Measurements from ENCODE around the gene ACTR3.

ACTR3 gene

DNA sequence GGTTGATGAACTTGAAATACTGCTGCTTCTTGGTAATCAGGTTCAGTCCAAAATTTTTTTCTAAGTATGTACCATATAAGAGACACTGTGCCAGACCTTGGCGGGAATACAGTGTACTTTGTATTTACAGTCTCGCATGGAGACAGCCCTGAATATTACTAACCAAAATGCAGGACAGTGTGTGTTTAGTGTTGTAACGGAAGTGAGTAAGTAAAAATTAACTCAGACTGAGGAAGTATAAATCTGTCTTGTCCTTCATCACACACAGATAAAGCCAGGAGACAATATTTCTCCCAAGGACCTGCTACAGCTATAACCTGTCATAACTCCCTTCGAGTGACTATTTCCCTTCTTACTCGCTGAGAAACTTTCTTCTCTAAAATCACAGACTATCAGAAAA, 76.9 kb downstream of the ACTR3 start:
- peak; percentile 24 for FAIRE-seq

- no peak for FAIRE-seq
These were observed 77.4 kb downstream of the ACTR3 start for GRCh38 chr2:113967272-113967671.

- no peak for FAIRE-seq
These were observed 82.9 kb downstream of the ACTR3 start for GRCh38 chr2:113972766-113973165.

GRCh38 chr2:113973810-113974209, 83.9 kb downstream of the ACTR3 start:
- no peak for FAIRE-seq

- no peak for FAIRE-seq
These were observed 84.8 kb downstream of the ACTR3 start for GRCh38 chr2:113974727-113975126.

DNA sequence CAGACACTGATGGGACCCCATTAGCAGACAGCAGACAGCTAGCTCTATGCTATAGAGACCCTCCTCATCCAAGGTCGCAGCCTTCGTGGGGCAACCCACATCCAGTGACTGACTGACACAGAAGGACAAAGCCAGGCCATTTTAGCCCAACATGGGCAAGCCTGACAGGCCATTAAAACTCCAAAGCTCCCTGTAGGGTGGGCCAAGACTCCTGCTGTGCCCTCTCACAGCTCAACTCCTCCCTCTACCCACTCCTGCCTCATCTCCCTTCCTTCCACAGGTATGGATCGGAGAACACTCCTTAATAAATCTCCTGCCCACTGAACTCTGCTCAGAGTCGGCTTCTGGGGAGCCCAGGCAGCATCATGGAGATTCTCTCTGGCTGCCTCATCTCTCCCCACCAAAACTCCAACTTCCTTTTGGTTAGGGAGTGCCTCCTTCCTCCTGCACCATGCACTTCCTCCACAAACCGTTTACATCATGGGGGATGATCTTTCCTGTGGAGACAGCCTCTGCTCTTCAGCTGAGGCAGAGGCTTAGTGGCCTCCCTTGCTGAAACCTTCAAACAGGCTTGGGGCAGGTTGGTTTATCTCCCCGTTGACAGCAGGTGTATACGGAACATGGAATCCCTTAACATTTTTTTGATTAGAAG, 86.5 kb downstream of the ACTR3 start:
- FAIRE-seq = no peak

- no peak for FAIRE-seq
These were observed 87.3 kb downstream of the ACTR3 start for GRCh38 chr2:113977060-113977659.

GRCh38 chr2:113977660-113978523, 88.0 kb downstream of the ACTR3 start:
- FAIRE-seq = peak; percentile 70

GRCh38 chr2:113978524-113979190, 88.8 kb downstream of the ACTR3 start:
- no peak for FAIRE-seq

DNA sequence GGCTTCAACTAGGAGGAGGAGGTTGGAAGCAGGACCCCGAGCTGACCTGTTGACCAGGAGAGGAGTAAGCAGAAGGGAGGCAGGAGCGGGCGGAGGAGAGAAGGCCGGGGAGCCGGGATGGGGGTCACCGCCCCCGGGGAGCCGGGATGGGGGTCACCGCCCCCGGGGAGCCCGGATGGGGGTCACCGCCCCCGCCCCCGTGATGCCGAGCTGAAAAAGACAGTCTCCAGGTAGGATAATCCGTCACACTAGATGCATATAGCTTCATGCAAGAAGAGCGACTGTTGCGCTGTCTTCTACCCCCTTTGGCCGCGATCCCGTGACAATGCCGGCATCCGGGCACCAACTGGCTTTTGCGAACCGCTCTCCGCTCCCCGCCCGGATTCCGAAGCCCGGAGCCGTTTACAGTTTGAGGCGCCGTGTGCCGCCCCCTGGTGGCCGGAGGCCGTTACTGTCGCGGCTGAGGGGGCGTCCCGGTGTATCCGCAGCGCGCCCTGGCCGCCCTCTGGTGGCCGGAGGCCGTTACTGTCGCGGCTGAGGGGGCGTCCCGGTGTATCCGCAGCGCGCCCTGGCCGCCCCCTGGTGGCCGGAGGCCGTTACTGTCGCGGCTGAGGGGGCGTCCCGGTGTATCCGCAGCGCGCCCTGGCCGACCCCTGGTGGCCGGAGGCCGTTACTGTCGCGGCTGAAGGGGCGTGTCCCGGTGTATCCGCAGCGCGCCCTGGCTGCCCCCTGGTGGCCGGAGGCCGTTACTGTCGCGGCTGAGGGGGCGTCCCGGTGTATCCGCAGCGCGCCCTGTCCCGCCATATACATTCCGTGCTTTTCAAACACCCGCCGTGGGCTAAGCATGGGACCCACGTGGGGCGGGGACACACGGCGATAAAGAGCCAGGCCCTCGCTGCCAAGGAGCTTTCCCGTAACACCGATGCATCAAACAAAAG, 89.6 kb downstream of the ACTR3 start:
- no peak for FAIRE-seq

GRCh38 chr2:113980946-113981345, 91.1 kb downstream of the ACTR3 start:
- FAIRE-seq = no peak

GRCh38 chr2:113981404-113982134, 91.7 kb downstream of the ACTR3 start:
- FAIRE-seq = no peak

DNA sequence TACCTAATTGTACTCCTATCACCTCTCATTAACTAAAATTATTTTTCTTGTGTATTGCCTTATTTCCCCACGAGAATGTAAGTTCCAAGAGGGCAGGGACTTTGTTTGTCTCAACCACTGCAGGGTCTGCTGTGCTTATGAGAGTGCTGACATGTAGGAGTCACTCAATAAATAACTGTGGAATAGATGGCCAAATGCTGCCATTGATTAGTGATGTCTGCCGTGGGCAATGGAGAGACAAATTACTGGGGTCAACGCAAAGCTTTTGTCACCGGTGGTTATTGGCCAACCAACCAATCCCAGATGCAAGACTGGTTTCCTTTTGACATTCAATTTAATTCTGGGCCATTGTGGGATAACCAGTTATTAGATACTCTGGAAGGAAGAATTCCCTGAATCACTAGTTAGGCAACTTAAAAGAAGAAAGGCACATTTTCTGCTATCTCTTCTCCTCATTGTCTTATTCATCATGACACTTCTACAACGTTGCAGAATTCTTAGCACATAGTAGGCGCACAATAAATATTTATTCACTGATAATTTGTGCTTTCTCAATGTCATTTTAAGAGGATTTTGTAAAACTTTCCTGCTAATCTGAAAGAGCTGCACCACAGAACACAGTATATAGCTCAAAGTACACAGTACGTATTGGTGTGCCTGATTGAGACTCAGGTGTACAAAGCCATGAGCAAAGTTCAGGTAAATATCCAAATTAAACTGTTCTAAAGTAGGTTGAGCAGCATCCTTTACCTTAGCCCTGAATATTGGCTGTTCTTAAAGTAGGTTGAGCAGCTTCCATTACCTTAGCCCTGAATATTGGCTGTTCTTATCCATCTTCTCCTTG, 95.9 kb downstream of the ACTR3 start:
- no peak for FAIRE-seq

DNA sequence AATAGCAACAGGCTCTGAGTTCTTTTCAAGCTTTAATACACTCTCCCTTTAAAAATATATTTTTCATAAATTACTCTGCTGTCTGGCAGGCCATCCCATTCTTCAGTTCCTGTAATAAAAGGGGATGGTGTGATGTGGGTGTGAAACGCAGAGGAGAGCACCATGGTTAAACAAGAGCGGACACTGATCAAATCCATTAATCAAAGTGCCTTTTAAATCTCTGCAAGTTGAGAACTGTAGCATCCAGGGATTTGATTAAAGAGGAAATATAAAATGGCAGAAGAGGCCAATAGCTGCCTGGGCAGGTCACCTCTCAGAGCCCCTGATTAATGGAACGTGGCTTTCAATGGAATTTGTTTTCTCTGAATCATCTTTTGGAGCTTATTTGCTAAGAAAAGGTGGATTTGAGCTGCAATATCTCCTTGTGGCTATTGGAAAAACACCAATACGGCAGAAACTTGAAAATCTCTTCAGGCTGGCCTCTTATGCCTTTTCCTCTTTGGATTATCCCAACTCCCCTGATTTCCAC, 96.9 kb downstream of the ACTR3 start:
- no peak for FAIRE-seq

DNA sequence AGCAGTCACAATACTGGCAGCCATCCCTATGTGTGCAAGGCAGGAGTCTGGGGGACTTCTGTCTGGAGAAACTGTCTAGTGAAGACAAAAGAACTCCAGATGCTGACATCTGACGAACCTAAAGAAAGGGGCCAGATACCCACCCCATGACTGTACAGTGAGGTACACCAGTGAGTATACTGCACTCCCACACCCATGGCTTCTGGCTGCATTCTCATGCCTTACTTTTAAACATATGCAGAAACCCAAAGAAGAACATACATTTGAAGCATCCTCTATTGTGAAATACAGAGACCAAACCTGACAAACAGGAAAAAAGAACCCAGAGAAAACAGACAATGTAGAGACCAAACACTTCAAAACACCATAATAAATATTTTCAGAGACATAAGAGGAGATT, 102.2 kb downstream of the ACTR3 start:
- no peak for FAIRE-seq

DNA sequence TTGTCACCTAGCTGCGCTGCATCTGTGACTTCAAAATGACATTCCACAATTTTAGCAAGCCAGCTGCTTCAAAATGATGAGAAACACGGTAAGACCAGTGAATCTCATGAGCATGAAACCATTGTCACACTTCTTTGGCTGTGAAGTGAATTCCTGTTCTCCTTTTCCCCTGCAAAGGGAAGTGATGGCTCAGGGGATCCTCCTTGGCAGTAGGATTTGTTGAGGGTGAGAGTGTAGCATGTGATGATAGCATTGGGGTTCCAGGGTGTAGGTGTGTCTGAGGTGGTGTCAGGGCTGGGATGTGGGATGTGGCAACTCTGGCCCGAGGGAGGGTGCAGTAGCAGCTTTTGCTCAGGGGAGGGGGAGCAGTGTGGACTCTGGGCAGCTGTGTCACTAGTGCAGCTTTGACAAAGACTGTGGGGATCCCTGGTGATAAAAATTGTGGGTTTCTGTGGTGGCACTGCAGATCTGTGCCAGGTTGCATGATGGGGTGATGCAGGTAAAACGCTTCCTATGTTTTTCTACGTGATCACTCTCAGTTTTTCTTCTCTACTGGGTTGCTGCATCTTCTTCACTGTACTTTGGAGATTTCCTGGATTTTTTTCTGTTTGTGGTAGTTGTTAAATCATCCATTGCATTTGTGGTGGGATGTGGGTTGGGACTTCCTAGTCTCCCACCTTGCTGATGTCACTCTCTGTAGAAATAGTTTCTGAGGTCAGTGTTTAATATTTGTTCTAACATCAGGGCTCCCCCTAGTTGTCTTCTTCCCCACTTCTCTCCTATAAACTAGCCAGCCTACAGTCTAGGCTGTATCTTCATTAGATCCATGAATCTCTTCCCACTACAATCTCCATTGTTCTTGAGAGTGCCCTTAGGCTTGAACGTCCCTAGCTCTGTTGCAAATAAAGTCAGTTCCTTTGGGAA, 107.0 kb downstream of the ACTR3 start:
- no peak for FAIRE-seq

- FAIRE-seq = no peak
These were observed 111.3 kb downstream of the ACTR3 start for GRCh38 chr2:114001152-114001551.

DNA sequence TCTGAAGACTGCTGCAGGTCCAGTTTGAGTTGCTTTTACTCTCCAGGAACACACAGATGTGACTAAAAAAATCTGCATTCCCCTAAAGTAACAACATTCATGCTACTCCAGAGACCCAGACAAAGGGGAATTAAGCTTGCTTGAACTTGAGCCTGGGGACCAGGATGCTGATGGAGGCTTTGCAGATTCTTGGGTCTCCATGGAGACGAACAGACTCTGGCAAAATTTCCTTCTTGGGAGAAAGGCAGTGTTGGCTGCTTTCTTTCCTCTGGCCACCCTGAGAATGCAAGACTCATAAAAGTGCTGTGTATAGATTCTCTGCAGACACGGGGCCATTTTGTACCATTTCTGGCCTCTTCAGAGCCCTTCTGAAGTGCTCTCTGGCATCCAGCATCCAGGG, 112.0 kb downstream of the ACTR3 start:
- no peak for FAIRE-seq

DNA sequence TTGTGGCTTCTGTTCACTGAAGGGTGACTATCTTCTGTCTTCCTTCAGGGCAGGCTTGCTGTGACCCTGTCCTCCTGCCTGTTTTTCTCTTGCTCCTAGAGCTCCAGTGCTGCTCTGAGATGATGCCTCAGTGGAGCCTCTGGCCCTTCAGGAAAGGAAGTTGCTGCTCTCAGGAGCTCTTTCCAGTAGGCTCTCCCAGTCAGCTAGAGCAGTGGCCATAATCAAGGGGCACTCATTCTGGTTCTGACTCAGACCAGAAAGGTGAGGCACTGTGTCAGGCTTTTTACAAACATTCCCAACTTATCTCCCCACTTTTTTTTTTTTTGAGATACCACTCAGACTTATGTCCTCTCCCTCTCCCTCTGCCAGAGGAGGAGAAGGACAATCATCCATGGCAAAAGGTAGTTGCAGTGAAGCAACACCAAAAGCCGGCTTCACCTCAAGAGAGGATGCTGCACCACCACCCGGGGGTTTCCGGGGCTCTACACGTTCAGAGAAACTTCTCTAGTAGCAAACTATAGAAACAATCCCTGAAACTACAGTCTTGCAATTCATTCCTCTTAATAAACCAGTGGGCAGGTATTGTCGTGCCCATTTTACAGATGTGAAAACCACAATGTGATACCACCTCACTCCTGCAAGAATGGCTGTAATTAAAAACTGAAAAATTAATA, 115.4 kb downstream of the ACTR3 start:
- no peak for FAIRE-seq
